Stimulated activated CD8-positive, alpha-beta memory T cell treated with anti-CD3 and anti-CD28 coated beads, Interleukin-4, amount 100 ng/mL, for 4 hours (primary cell): ENCODE measurements around the gene CMTM8.

Experiments used
- DNase-seq, 2 donors: peaks; one replicate each; pipeline ENCODE4 v3.0.0-alpha.2; 2020; ENCODE audit warnings: low read depth in 2 of 2, low spot score in 1 of 2

CMTM8 gene

GRCh38 chr3:32405711-32406323, 167.3 kb downstream of the CMTM8 start:
- DNase-seq: no peak

GRCh38 chr3:32406486-32407408, 168.3 kb downstream of the CMTM8 start:
- DNase-seq: no peak

- no peak for DNase-seq
Measured at GRCh38 chr3:32410367-32411246, 172.1 kb downstream of the CMTM8 start.

GRCh38 chr3:32411442-32411841, 173.0 kb downstream of the CMTM8 start:
- no peak for DNase-seq

- DNase-seq: no peak
Measured at GRCh38 chr3:32412887-32413286, 174.4 kb downstream of the CMTM8 start.

- no peak for DNase-seq
Measured at GRCh38 chr3:32413845-32414521, 175.5 kb downstream of the CMTM8 start.

- no peak for DNase-seq
Measured at GRCh38 chr3:32414522-32415202, 176.2 kb downstream of the CMTM8 start.

GRCh38 chr3:32419742-32420125, 181.3 kb downstream of the CMTM8 start:
- DNase-seq: no peak
